Measurements from ENCODE around the gene SIGLEC12. TPM values are rescaled to one million over a fixed set of nuclear protein-coding genes. Genes with fewer than 3 reads are reported as not detected.

SIGLEC12 gene
- total and polyA plus RNA-seq, 2 donors (not counting 1 experiment from before 2014, with no cell fraction given): 0.24 TPM; not detected in 1

DNA sequence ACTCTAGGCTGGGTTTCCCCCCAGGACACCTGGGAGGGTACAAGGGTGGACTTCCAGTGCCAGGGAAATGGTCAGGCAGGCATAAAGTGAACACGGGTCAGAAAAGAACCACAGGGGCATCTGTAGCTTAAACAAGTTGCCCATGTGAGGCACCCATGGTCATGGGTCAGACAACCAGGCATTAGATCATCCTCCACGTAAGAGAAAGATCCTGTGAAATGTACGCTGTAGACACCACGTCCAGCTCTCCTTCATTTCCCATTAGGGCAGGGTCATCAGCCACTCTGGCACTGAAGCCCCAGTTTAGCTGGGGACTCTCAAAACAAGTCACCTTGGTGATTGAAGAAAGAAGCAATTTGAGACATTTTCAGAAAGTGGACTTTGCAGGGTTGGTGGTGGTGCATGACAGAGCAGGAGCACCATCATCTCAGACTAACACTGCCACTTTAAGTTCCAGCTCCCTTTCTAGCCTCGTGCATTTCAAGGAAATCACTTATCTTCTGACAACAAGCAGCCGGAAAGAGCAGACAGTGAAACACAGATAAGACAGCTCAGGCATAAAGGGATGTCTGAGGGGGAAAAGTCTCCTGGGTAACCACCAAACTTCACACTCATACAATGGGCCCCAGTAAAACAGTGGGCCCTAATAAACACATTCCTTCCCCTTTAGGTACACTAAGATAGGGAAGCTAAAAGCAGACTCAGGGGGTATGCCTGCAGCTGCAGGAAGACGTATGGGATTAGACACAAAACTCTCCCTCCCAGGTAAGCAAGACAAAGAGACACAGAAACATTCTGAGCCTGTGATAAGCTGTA, 46.0 kb upstream of the SIGLEC12 start:
- no peak for DNase-seq
- no peaks in the 10 kb centered on the region for H4K20me1 ChIP-seq (ENCODE audit: control insufficient read depth, insufficient read depth, low read length, poor library complexity, severe bottlenecking)
- intact Hi-C loops (cut with micrococcal nuclease): no loop called here
- H3K9me3 Mint-ChIP-seq (ENCODE audit: insufficient read depth): no peaks in the 10 kb centered on the region
- no peaks in the 10 kb centered on the region for H3K27me3 Mint-ChIP-seq
- CTCF ChIA-PET: interaction anchor here (0.6 to 8.0 kb wide), 13 partner anchors 8 to 150 kb away, joined by 3 to 41 read pairs (median 5); partner anchors contain the start of genes SIGLEC6 and ZNF175
- TF ChIP-seq, protein P1, sequence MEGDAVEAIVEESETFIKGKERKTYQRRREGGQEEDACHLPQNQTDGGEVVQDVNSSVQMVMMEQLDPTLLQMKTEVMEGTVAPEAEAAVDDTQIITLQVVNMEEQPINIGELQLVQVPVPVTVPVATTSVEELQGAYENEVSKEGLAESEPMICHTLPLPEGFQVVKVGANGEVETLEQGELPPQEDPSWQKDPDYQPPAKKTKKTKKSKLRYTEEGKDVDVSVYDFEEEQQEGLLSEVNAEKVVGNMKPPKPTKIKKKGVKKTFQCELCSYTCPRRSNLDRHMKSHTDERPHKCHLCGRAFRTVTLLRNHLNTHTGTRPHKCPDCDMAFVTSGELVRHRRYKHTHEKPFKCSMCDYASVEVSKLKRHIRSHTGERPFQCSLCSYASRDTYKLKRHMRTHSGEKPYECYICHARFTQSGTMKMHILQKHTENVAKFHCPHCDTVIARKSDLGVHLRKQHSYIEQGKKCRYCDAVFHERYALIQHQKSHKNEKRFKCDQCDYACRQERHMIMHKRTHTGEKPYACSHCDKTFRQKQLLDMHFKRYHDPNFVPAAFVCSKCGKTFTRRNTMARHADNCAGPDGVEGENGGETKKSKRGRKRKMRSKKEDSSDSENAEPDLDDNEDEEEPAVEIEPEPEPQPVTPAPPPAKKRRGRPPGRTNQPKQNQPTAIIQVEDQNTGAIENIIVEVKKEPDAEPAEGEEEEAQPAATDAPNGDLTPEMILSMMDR (IDR thresholded peaks at IDR 0.05): no peak
- no peak for TF ChIP-seq EZH2 (IDR thresholded peaks at IDR 0.05; ENCODE audit: borderline replicate concordance, insufficient read depth, low read depth, low read length, poor library complexity, severe bottlenecking)
- peak overlapping the region in 3 of 5 experiments; percentile 7 to 47 (median 26) for H3K4me3 ChIP-seq (ENCODE audit: control extremely low read depth in 1 of 5, extremely low read depth in 1 of 5, insufficient read depth in 1 of 5, low read depth in 2 of 5, low read length in 4 of 5)
- peaks cover 31% of the 10 kb centered on the region for H3K79me2 ChIP-seq (ENCODE audit: control insufficient read depth, insufficient read depth, low read length)
- peak overlapping the region; percentile 64 to 77 for H3K27ac ChIP-seq (ENCODE audit: low read length in 2 of 2)
- H3K4me2 ChIP-seq (replicated peaks; ENCODE audit: low read depth, low read length, poor library complexity, severe bottlenecking): peak overlapping the region; percentile 79
- H2AFZ ChIP-seq (ENCODE audit: insufficient read depth, low read depth, low read length, poor library complexity, severe bottlenecking): peak overlapping the region; percentile 36
- H3K4me1 Mint-ChIP-seq: peaks cover 87% of the 10 kb centered on the region
- peaks cover 0 to 4% (median 0%) of the 10 kb centered on the region in 3 donors for H3K9me3 ChIP-seq (ENCODE audit: control extremely low read depth in 1 of 3, control insufficient read depth in 2 of 3, insufficient read depth in 1 of 3, low read length in 2 of 3)
- peak overlapping the region; percentile 83 for H3K4me3 Mint-ChIP-seq
- H3K36me3 ChIP-seq (replicated peaks in 1 of 2; ENCODE audit: control extremely low read depth in 1 of 2, control insufficient read depth in 1 of 2, extremely low read depth in 1 of 2, insufficient read depth in 2 of 2, low read length in 1 of 2): no peaks in the 10 kb centered on the region
- POLR2A ChIA-PET: interaction anchor here (0.6 kb wide), 1 partner anchor 19 kb away, joined by 7 read pairs; no protein-coding TSS in a partner anchor
- H3K27me3 ChIP-seq (replicated peaks in 1 of 4; ENCODE audit: control extremely low read depth in 1 of 4, control insufficient read depth in 3 of 4, insufficient read depth in 4 of 4, low read length in 3 of 4): no peaks in the 10 kb centered on the region
- peaks cover 55 to 84% of the 10 kb centered on the region in 2 donors for H3K4me1 ChIP-seq (ENCODE audit: control insufficient read depth in 2 of 2, insufficient read depth in 2 of 2, low read length in 2 of 2)
- WGBS (ENCODE audit: insufficient coverage): 36% methylated on average over 3 of the region's 7 CpGs
- peak overlapping the region; percentile 76 for H3K9ac ChIP-seq (ENCODE audit: low read length)
- H3K27ac Mint-ChIP-seq: peak overlapping the region; percentile 97
- no peak for ATAC-seq (ENCODE audit: low read depth)
